NCI-H226 (cell line): ENCODE measurements around the gene CNTNAP5.

Source experiments
- DNase-seq: peaks from one replicate; pipeline ENCODE4 v3.0.0-alpha.2; 2015

The CNTNAP5 gene

GRCh38 chr2:124837496-124837895 is 812.4 kb downstream of the CNTNAP5 start:
- DNase-seq, result no peak

- DNase-seq, result no peak
Measured at GRCh38 chr2:124838406-124838805, 813.3 kb downstream of the CNTNAP5 start.

GRCh38 chr2:124867247-124867646 is 842.2 kb downstream of the CNTNAP5 start:
- DNase-seq, result no peak

GRCh38 chr2:124874219-124874618 is 849.1 kb downstream of the CNTNAP5 start:
- no peak for DNase-seq

- no peak for DNase-seq
Measured at GRCh38 chr2:124874676-124875075, 849.6 kb downstream of the CNTNAP5 start.

- DNase-seq, result no peak
Measured at GRCh38 chr2:124875627-124876244, 850.6 kb downstream of the CNTNAP5 start.

GRCh38 chr2:124877141-124877577 is 852.1 kb downstream of the CNTNAP5 start:
- no peak for DNase-seq

GRCh38 chr2:124879640-124880039 is 854.6 kb downstream of the CNTNAP5 start:
- no peak for DNase-seq

GRCh38 chr2:124880995-124881394 is 855.9 kb downstream of the CNTNAP5 start:
- no peak for DNase-seq

GRCh38 chr2:124882423-124882822 is 857.3 kb downstream of the CNTNAP5 start:
- DNase-seq, result no peak

GRCh38 chr2:124883595-124883994 is 858.5 kb downstream of the CNTNAP5 start:
- no peak for DNase-seq

GRCh38 chr2:124884315-124884714 is 859.2 kb downstream of the CNTNAP5 start:
- DNase-seq, result no peak

- no peak for DNase-seq
Measured at GRCh38 chr2:124886216-124886615, 861.1 kb downstream of the CNTNAP5 start.

- DNase-seq, result no peak
Measured at GRCh38 chr2:124887466-124887865, 862.4 kb downstream of the CNTNAP5 start.

GRCh38 chr2:124888431-124888830 is 863.3 kb downstream of the CNTNAP5 start:
- no peak for DNase-seq

- DNase-seq, result no peak
Measured at GRCh38 chr2:124894199-124894598, 869.1 kb downstream of the CNTNAP5 start.

GRCh38 chr2:124898827-124899226 is 873.7 kb downstream of the CNTNAP5 start:
- no peak for DNase-seq

- DNase-seq, result no peak
Measured at GRCh38 chr2:124908411-124908810, 883.3 kb downstream of the CNTNAP5 start.

- DNase-seq, result no peak
Measured at GRCh38 chr2:124911560-124911959, 886.5 kb downstream of the CNTNAP5 start.

- no peak for DNase-seq
Measured at GRCh38 chr2:124913868-124914267, 888.8 kb downstream of the CNTNAP5 start.

- DNase-seq, result no peak
Measured at GRCh38 chr2:124915567-124915966, 890.5 kb downstream of the CNTNAP5 start.

- DNase-seq, result no peak
Measured at GRCh38 chr2:124919296-124919695, 894.2 kb downstream of the CNTNAP5 start.

GRCh38 chr2:124920448-124920847 is 895.4 kb downstream of the CNTNAP5 start:
- DNase-seq, result no peak

GRCh38 chr2:124921191-124921590 is 896.1 kb downstream of the CNTNAP5 start:
- no peak for DNase-seq

GRCh38 chr2:124923097-124923496 is 898.0 kb downstream of the CNTNAP5 start:
- DNase-seq, result no peak
